IMR-90 (cell line): Measurements from ENCODE around the gene SOBP. TPM values are rescaled to one million over a fixed set of nuclear protein-coding genes. Genes with fewer than 3 reads are reported as not detected.
A peak's percentile ranks its signal among the peaks of the same experiment; 100 is the strongest.

ENCODE experiments used
- ATAC-seq: fragments of 200-7000 bp; cut with Tn5 transposase; 2 replicates; pipeline ENCODE4 v1.9.1; 2020; ENCODE audit warnings: low read depth, mild to moderate bottlenecking, moderate library complexity
- BruUV-seq: library from RNA; stranded (reverse); fragments of 400-500 nt; replicated peaks from 2 replicates; lab custom pipeline; 2021; lab: Mats Ljungman, UMichigan
- CTCF ChIA-PET: fragments of 300-600 bp; formaldehyde crosslinking; extraction: SDS; loops from one replicate; lab custom pipeline; 2021; ENCODE audit warnings: antibody characterized with exemption; lab: Yijun Ruan, JAX
- POLR2A ChIA-PET: fragments of 300-600 bp; sonication (Branson Sonifier 250); formaldehyde crosslinking; loops from one replicate; lab custom pipeline; 2022; ENCODE audit warnings: antibody characterized with exemption; ENCODE audit not compliant: unreplicated experiment; lab: Charles Lee
- DNase-seq: peaks from one replicate; pipeline ENCODE4 v3.0.0; 2013
- H2AFZ ChIP-seq: replicated peaks from 2 replicates; pipeline ENCODE3; 2013; ENCODE audit warnings: low read length, mild to moderate bottlenecking; ENCODE audit not compliant: poor library complexity
- H2AK5ac ChIP-seq: 2 replicates; pipeline ENCODE4 v1.6.1; 2013; ENCODE audit warnings: low read depth, low read length, inconsistent platforms
- H2AK9ac ChIP-seq: replicated peaks from 2 replicates; pipeline ENCODE3; 2013; ENCODE audit warnings: mild to moderate bottlenecking, low read depth, low read length, moderate library complexity; ENCODE audit not compliant: poor library complexity
- H2BK120ac ChIP-seq: 2 replicates; pipeline ENCODE4 v1.6.1; 2013; ENCODE audit warnings: low read depth, low read length, inconsistent platforms
- H2BK15ac ChIP-seq: 3 replicates; pipeline ENCODE4 v1.6.1; 2013; ENCODE audit warnings: low read depth, low read length, inconsistent platforms
- H2BK20ac ChIP-seq: 2 replicates; pipeline ENCODE4 v1.6.1; 2013; ENCODE audit warnings: low read depth, mild to moderate bottlenecking, inconsistent platforms, low read length, moderate library complexity
- H2BK5ac ChIP-seq: 2 replicates; pipeline ENCODE4 v1.6.1; 2013; ENCODE audit warnings: mild to moderate bottlenecking, low read depth, low read length, inconsistent platforms; ENCODE audit not compliant: poor library complexity, severe bottlenecking
- H3K14ac ChIP-seq: replicated peaks from 2 replicates; pipeline ENCODE4 v1.6.1; 2013; ENCODE audit warnings: low read depth, low read length, inconsistent platforms
- H3K18ac ChIP-seq: 2 replicates; pipeline ENCODE4 v1.6.1; 2013; ENCODE audit warnings: low read depth, low read length, control low read depth
- H3K23ac ChIP-seq: 2 replicates; pipeline ENCODE4 v1.6.1; 2013; ENCODE audit warnings: low read depth, low read length, inconsistent platforms
- H3K27ac ChIP-seq: 2 replicates; pipeline ENCODE4 v1.5.1; 2013; ENCODE audit warnings: mild to moderate bottlenecking, control low read depth, low read length; ENCODE audit not compliant: insufficient read depth
- H3K27me3 ChIP-seq: 2 replicates; pipeline ENCODE4 v1.6.1; 2013; ENCODE audit warnings: low read length; ENCODE audit not compliant: control insufficient read depth, insufficient read depth
- H3K36me3 ChIP-seq: 2 replicates; pipeline ENCODE4 v1.6.1; 2013; ENCODE audit warnings: low read length, mixed read lengths; ENCODE audit not compliant: control insufficient read depth, insufficient read depth
- H3K4ac ChIP-seq: 2 replicates; pipeline ENCODE4 v1.6.1; 2013; ENCODE audit warnings: low read depth, low read length, inconsistent platforms
- H3K4me1 ChIP-seq: 2 replicates; pipeline ENCODE4 v1.6.1; 2013; ENCODE audit warnings: low read length, mixed read lengths; ENCODE audit not compliant: control insufficient read depth, insufficient read depth
- H3K4me2 ChIP-seq: 2 replicates; pipeline ENCODE4 v1.6.1; 2013; ENCODE audit warnings: low read depth, mild to moderate bottlenecking, control low read depth, low read length, moderate library complexity
- H3K4me3 ChIP-seq: 2 replicates; pipeline ENCODE4 v1.5.1; 2013; ENCODE audit warnings: low read depth, mild to moderate bottlenecking, control low read depth, low read length, moderate library complexity; ENCODE audit not compliant: insufficient read depth
- H3K56ac ChIP-seq: 2 replicates; pipeline ENCODE4 v1.6.1; 2013; ENCODE audit warnings: low read length, inconsistent platforms; ENCODE audit not compliant: insufficient read depth; ENCODE audit errors: extremely low read depth
- H3K79me1 ChIP-seq, 2 experiments: 2 replicates each; pipeline ENCODE4 v1.6.1; 2013; ENCODE audit warnings: low read length in 2 of 2, inconsistent platforms in 1 of 2, low read depth in 1 of 2
- H3K9ac ChIP-seq: 2 replicates; pipeline ENCODE4 v1.6.1; 2013; ENCODE audit warnings: low read depth, low read length, control low read depth
- H3K9me1 ChIP-seq: 2 replicates; pipeline ENCODE4 v1.6.1; 2013; ENCODE audit warnings: low read length, inconsistent platforms; ENCODE audit not compliant: insufficient read depth
- H3K9me3 ChIP-seq: 2 replicates; pipeline ENCODE4 v1.6.1; 2013; ENCODE audit warnings: low read length; ENCODE audit not compliant: control insufficient read depth, insufficient read depth
- H4K20me1 ChIP-seq: 2 replicates; pipeline ENCODE4 v1.6.1; 2013; ENCODE audit warnings: low read length, inconsistent platforms; ENCODE audit not compliant: insufficient read depth
- H4K5ac ChIP-seq: 2 replicates; pipeline ENCODE4 v1.6.1; 2013; ENCODE audit warnings: mild to moderate bottlenecking, low read depth, low read length, control low read depth
- H4K8ac ChIP-seq, 2 experiments: 2 replicates each; pipeline ENCODE4 v1.6.1; 2013; ENCODE audit warnings: low read depth in 2 of 2, low read length in 2 of 2, control low read depth in 1 of 2, inconsistent platforms in 1 of 2
- H4K91ac ChIP-seq: 2 replicates; pipeline ENCODE4 v1.6.1; 2013; ENCODE audit warnings: low read depth, low read length, inconsistent platforms; ENCODE audit not compliant: insufficient read depth
- CTCF ChIP-seq: conservative IDR thresholded peaks from 2 replicates; pipeline ENCODE4 v1.5.1; 2012; ENCODE audit warnings: mild to moderate bottlenecking, low read depth, low read length, improper control_type of control experiment
- MAFK ChIP-seq: IDR thresholded peaks from 2 replicates; pipeline ENCODE4 v1.6.1; 2012; ENCODE audit warnings: low read depth, low read length, improper control_type of control experiment
- MAZ ChIP-seq: IDR thresholded peaks from 2 replicates; pipeline ENCODE4 v1.6.1; 2012; ENCODE audit warnings: low read depth, mild to moderate bottlenecking, low read length, improper control_type of control experiment, moderate library complexity, borderline replicate concordance
- MXI1 ChIP-seq: IDR thresholded peaks from 2 replicates; pipeline ENCODE4 v1.6.1; 2012; ENCODE audit warnings: low read depth, mild to moderate bottlenecking, low read length, moderate library complexity, borderline replicate concordance
- POLR2A ChIP-seq: IDR thresholded peaks from 2 replicates; pipeline ENCODE4 v1.6.1; 2012; ENCODE audit warnings: mild to moderate bottlenecking, low read depth, low read length
- WGBS, 2 experiments: methylation state at CpG; one replicate each; pipeline versions ENCODE4 v1.1.5 to v1.1.7; 2013; ENCODE audit warnings: missing lambda C conversion rate in 2 of 2; ENCODE audit not compliant: insufficient read length in 1 of 2; ENCODE audit errors: extremely low coverage in 2 of 2; 5-methylcytosine and 5-hydroxymethylcytosine counted together
- dilution Hi-C: fragments of 300-500 bp; cut with HindIII; formaldehyde crosslinking; loops from one replicate; pipeline ENCODE4 v1.14.3; 2018; ENCODE audit warnings: low sequenced_read_pairs; ENCODE audit not compliant: unreplicated experiment
- in situ Hi-C: fragments of 300-500 bp; cut with MboI; formaldehyde crosslinking; loops from 3 replicates; pipeline ENCODE4 v1.14.3; 2019; ENCODE audit warnings: low sequenced_read_pairs, inconsistent platforms, mixed read lengths
- intact Hi-C: fragments of 100-400 bp; cut with micrococcal nuclease; formaldehyde crosslinking; loops from 2 replicates; pipeline ENCODE4 v1.10.0; 2022
- polyA plus RNA-seq, 3 experiments: library from polyadenylated mRNA; depleted of rRNA; stranded (reverse); fragments of >200 nt; gene quantifications; 2 replicates each; pipeline ENCODE4 v1.2.3, GENCODE V29; 2012; ENCODE audit warnings: low replicate concordance in 1 of 3
- total RNA-seq: library from RNA; depleted of rRNA; stranded (reverse); fragments of >200 nt; gene quantifications from 2 replicates; pipeline ENCODE4 v1.2.3, GENCODE V29; 2012
- TF ChIP-seq, protein P1 (sequence below): fragments of 150-350 bp; IDR thresholded peaks from 2 replicates; pipeline ENCODE4 v1.6.1; 2016; ENCODE audit warnings: low read depth, mild to moderate bottlenecking, low read length, moderate library complexity, borderline replicate concordance

The SOBP gene
- total and polyA plus RNA-seq, 2 of the 4 experiments (the other 2 are of a cell fraction): 0.60 to 0.72 TPM

GRCh38 chr6:107601406-107601805 is 111.5 kb downstream of the SOBP start:
- H3K4me1 ChIP-seq: peaks cover 3% of the 10 kb centered on the region
- no peak overlapping the region for H2AFZ ChIP-seq
- 0 out of 2 replicates have a peak overlapping the region, but pooled peaks have one; percentile 60 for H4K91ac ChIP-seq
- no peaks in the 10 kb centered on the region for H3K79me1 ChIP-seq
- no peak overlapping the region; a peak in 1 of 4 replicates for H4K8ac ChIP-seq
- ChIA-PET POLR2A (no interaction called here), CTCF (no interaction called here)
- no peak overlapping the region for H3K9ac ChIP-seq
- H2AK9ac ChIP-seq: no peak overlapping the region
- H4K20me1 ChIP-seq: no peaks in the 10 kb centered on the region
- no peak overlapping the region for H3K4ac ChIP-seq
- dilution Hi-C loops (no loop called here), in situ Hi-C loops (no loop called here), intact Hi-C loops (no loop called here)
- TF ChIP-seq POLR2A: no peak
- TF ChIP-seq MAFK: no peak
- TF ChIP-seq MXI1: no peak
- TF ChIP-seq, protein P1, sequence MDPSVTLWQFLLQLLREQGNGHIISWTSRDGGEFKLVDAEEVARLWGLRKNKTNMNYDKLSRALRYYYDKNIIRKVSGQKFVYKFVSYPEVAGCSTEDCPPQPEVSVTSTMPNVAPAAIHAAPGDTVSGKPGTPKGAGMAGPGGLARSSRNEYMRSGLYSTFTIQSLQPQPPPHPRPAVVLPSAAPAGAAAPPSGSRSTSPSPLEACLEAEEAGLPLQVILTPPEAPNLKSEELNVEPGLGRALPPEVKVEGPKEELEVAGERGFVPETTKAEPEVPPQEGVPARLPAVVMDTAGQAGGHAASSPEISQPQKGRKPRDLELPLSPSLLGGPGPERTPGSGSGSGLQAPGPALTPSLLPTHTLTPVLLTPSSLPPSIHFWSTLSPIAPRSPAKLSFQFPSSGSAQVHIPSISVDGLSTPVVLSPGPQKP: no peak
- TF ChIP-seq MAZ: no peak
- no peak for TF ChIP-seq CTCF
- no peak overlapping the region for H3K23ac ChIP-seq
- H2BK15ac ChIP-seq: no peak overlapping the region
- no peak for ATAC-seq
- no peak overlapping the region for H3K18ac ChIP-seq
- 80% methylated on average over 1 of the region's 3 CpGs; no CpG with 5 or more reads in 1 of the 2 experiments for WGBS, 2 experiments
- H2BK5ac ChIP-seq: no peak overlapping the region
- no peak overlapping the region for H3K56ac ChIP-seq
- no peaks in the 10 kb centered on the region for H3K27me3 ChIP-seq
- no peak overlapping the region for H3K4me2 ChIP-seq
- no peak overlapping the region for H4K5ac ChIP-seq
- DNase-seq: no peak
- H2BK120ac ChIP-seq: no peak overlapping the region
- H3K4me3 ChIP-seq: no peak overlapping the region
- H3K36me3 ChIP-seq: no peaks in the 10 kb centered on the region
- no peak overlapping the region for H3K27ac ChIP-seq
- no peaks in the 10 kb centered on the region; the same call in 1 of the 2 replicates for H3K9me1 ChIP-seq
- H3K14ac ChIP-seq: no peak overlapping the region
- no TSS peak for BruUV-seq
- H2BK20ac ChIP-seq: no peak overlapping the region
- no peak overlapping the region for H2AK5ac ChIP-seq
- H3K9me3 ChIP-seq: no peaks in the 10 kb centered on the region
